ENCODE results near the gene ZNF281.

The ZNF281 gene

GRCh38 chr1:200409761-200410565 is at the start of gene ZNF281:
TSS of gene ZNF281 (minus strand) at chr1:200410036. CDS start at chr1:200409705, 331 bp downstream.
- Histone ChIP-seq H3K36me3 (ENCODE audit: low read depth) (peaks cover 42% of the 10 kb centered on the region), H3K27me3 (ENCODE audit: insufficient read depth, poor library complexity, severe bottlenecking) (no peaks in the 10 kb centered on the region), H3K9me3 (ENCODE audit: severe bottlenecking) (no peaks in the 10 kb centered on the region), H3K27ac (ENCODE audit: poor library complexity, severe bottlenecking) (peak within 1 kb of the TSS; percentile 76), H3K4me1 (ENCODE audit: insufficient read depth, poor library complexity, severe bottlenecking) (peaks cover 71% of the 10 kb centered on the region), H3K4me3 (ENCODE audit: severe bottlenecking) (peak within 1 kb of the TSS; percentile 88)
- ATAC-seq (ENCODE audit: low read depth) (peak; percentile 92), DNase-seq (ENCODE audit: low spot score) (peak; percentile 93)
- TF ChIP-seq CTCF (IDR thresholded peaks at IDR 0.05; ENCODE audit: poor library complexity, severe bottlenecking): no peak

GRCh38 chr1:200458780-200459179 is 48.9 kb upstream of the ZNF281 start:
- Histone ChIP-seq H3K4me3 (ENCODE audit: severe bottlenecking) (no peak overlapping the region), H3K9me3 (ENCODE audit: severe bottlenecking) (no peaks in the 10 kb centered on the region), H3K27me3 (ENCODE audit: insufficient read depth, poor library complexity, severe bottlenecking) (no peaks in the 10 kb centered on the region), H3K36me3 (ENCODE audit: low read depth) (no peaks in the 10 kb centered on the region), H3K4me1 (ENCODE audit: insufficient read depth, poor library complexity, severe bottlenecking) (no peaks in the 10 kb centered on the region), H3K27ac (ENCODE audit: poor library complexity, severe bottlenecking) (no peak overlapping the region)
- DNase-seq (ENCODE audit: low spot score) (no peak), ATAC-seq (ENCODE audit: low read depth) (no peak)
- no peak for TF ChIP-seq CTCF (IDR thresholded peaks at IDR 0.05; ENCODE audit: poor library complexity, severe bottlenecking)

GRCh38 chr1:200457810-200458209 is 48.0 kb upstream of the ZNF281 start:
- Histone ChIP-seq H3K4me3 (ENCODE audit: severe bottlenecking) (no peak overlapping the region), H3K9me3 (ENCODE audit: severe bottlenecking) (no peaks in the 10 kb centered on the region), H3K27me3 (ENCODE audit: insufficient read depth, poor library complexity, severe bottlenecking) (no peaks in the 10 kb centered on the region), H3K27ac (ENCODE audit: poor library complexity, severe bottlenecking) (no peak overlapping the region), H3K4me1 (ENCODE audit: insufficient read depth, poor library complexity, severe bottlenecking) (no peaks in the 10 kb centered on the region), H3K36me3 (ENCODE audit: low read depth) (no peaks in the 10 kb centered on the region)
- ATAC-seq (ENCODE audit: low read depth): no peak
- no peak for DNase-seq (ENCODE audit: low spot score)
- no peak for TF ChIP-seq CTCF (IDR thresholded peaks at IDR 0.05; ENCODE audit: poor library complexity, severe bottlenecking)

- H3K4me3 ChIP-seq (ENCODE audit: severe bottlenecking): no peak overlapping the region
- H3K36me3 ChIP-seq (ENCODE audit: low read depth): no peaks in the 10 kb centered on the region
- H3K4me1 ChIP-seq (ENCODE audit: insufficient read depth, poor library complexity, severe bottlenecking): no peaks in the 10 kb centered on the region
- H3K9me3 ChIP-seq (ENCODE audit: severe bottlenecking): no peaks in the 10 kb centered on the region
- TF ChIP-seq CTCF (IDR thresholded peaks at IDR 0.05; ENCODE audit: poor library complexity, severe bottlenecking): no peak
- H3K27me3 ChIP-seq (ENCODE audit: insufficient read depth, poor library complexity, severe bottlenecking): no peaks in the 10 kb centered on the region
- DNase-seq (ENCODE audit: low spot score): no peak
- H3K27ac ChIP-seq (ENCODE audit: poor library complexity, severe bottlenecking): no peak overlapping the region
- ATAC-seq (ENCODE audit: low read depth): no peak
These were observed 44.6 kb upstream of the ZNF281 start for GRCh38 chr1:200454425-200454824.

GRCh38 chr1:200453553-200453905 is 43.7 kb upstream of the ZNF281 start:
- H3K9me3 ChIP-seq (ENCODE audit: severe bottlenecking): no peaks in the 10 kb centered on the region
- DNase-seq (ENCODE audit: low spot score) (no peak), ATAC-seq (ENCODE audit: low read depth) (no peak)
- H3K27me3 ChIP-seq (ENCODE audit: insufficient read depth, poor library complexity, severe bottlenecking): no peaks in the 10 kb centered on the region
- H3K36me3 ChIP-seq (ENCODE audit: low read depth): no peaks in the 10 kb centered on the region
- no peak for TF ChIP-seq CTCF (IDR thresholded peaks at IDR 0.05; ENCODE audit: poor library complexity, severe bottlenecking)
- no peak overlapping the region for H3K27ac ChIP-seq (ENCODE audit: poor library complexity, severe bottlenecking)
- no peak overlapping the region for H3K4me3 ChIP-seq (ENCODE audit: severe bottlenecking)
- H3K4me1 ChIP-seq (ENCODE audit: insufficient read depth, poor library complexity, severe bottlenecking): no peaks in the 10 kb centered on the region
